Activated B cell treated with CpG ODN at 0.5 μM for 24 hours (primary cell): ENCODE data around the gene CCN2. TPM values are rescaled to one million over a fixed set of nuclear protein-coding genes. Genes with fewer than 3 reads are reported as not detected.

Source experiments
- ATAC-seq: fragments of 200-7000 bp; cut with Tn5 transposase; one replicate; pipeline ENCODE4 v1.10.0; 2021; ENCODE audit warnings: low read depth, mild to moderate bottlenecking, moderate library complexity
- CTCF ChIA-PET: fragments of 350-600 bp; sonication (Branson Sonifier 250); formaldehyde crosslinking; loops from one replicate; lab custom pipeline; 2021; ENCODE audit warnings: antibody characterized with exemption; lab: Charles Lee
- POLR2A ChIA-PET: fragments of 350-600 bp; sonication (Branson Sonifier 250); formaldehyde crosslinking; loops from one replicate; lab custom pipeline; 2021; ENCODE audit warnings: antibody characterized with exemption; lab: Charles Lee
- DNase-seq: peaks from one replicate; pipeline ENCODE4 v3.0.0; 2022
- H3K27ac Mint-ChIP-seq: one replicate; pipeline ENCODE4 v1.8.0; 2020; ENCODE audit warnings: mixed read lengths
- H3K27me3 Mint-ChIP-seq: one replicate; pipeline ENCODE4 v1.8.0; 2021; ENCODE audit warnings: mixed read lengths
- H3K36me3 Mint-ChIP-seq: one replicate; pipeline ENCODE4 v1.8.0; 2021; ENCODE audit warnings: low read depth, mixed read lengths
- H3K4me1 Mint-ChIP-seq: one replicate; pipeline ENCODE4 v1.8.0; 2021; ENCODE audit warnings: mixed read lengths
- H3K4me3 Mint-ChIP-seq: one replicate; pipeline ENCODE4 v1.8.0; 2020; ENCODE audit warnings: mild to moderate bottlenecking, mixed read lengths
- H3K9me3 Mint-ChIP-seq: one replicate; pipeline ENCODE4 v1.8.0; 2020; ENCODE audit warnings: mixed read lengths
- CTCF ChIP-seq: fragments of 200-600 bp; IDR thresholded peaks from one replicate; pipeline ENCODE4 v1.8.0; 2022; ENCODE audit warnings: antibody characterized with exemption, mild to moderate bottlenecking
- intact Hi-C: fragments of 100-400 bp; cut with micrococcal nuclease; formaldehyde crosslinking; loops from one replicate; pipeline ENCODE4 v1.15.1; 2024
- total RNA-seq: library from RNA; stranded (reverse); gene quantifications from 2 replicates; pipeline ENCODE4 v1.2.3, GENCODE V29; 2022

Gene CCN2
- total RNA-seq, 1 donor from 2014 or later = 0.35 TPM

GRCh38 chr6:131947986-131948661 lies 3.0 kb downstream of the CCN2 start:
- H3K9me3 Mint-ChIP-seq = no peaks in the 10 kb centered on the region
- H3K27ac Mint-ChIP-seq = no peak overlapping the region
- H3K27me3 Mint-ChIP-seq = peaks cover 33% of the 10 kb centered on the region
- DNase-seq (no peak), ATAC-seq (no peak)
- no peak overlapping the region for H3K4me3 Mint-ChIP-seq
- ChIA-PET POLR2A (no interaction called here), CTCF (no interaction called here)
- H3K36me3 Mint-ChIP-seq = no peaks in the 10 kb centered on the region
- no peak for TF ChIP-seq CTCF
- H3K4me1 Mint-ChIP-seq = peaks cover 18% of the 10 kb centered on the region
- intact Hi-C loops = no loop called here

GRCh38 chr6:131946992-131947955 lies 3.9 kb downstream of the CCN2 start:
- DNase-seq (no peak), ATAC-seq (no peak)
- Mint-ChIP-seq H3K36me3 (no peaks in the 10 kb centered on the region), H3K27ac (no peak overlapping the region), H3K4me1 (peaks cover 18% of the 10 kb centered on the region), H3K4me3 (no peak overlapping the region), H3K27me3 (peaks cover 26% of the 10 kb centered on the region), H3K9me3 (no peaks in the 10 kb centered on the region)
- intact Hi-C loops = no loop called here
- no peak for TF ChIP-seq CTCF
- POLR2A ChIA-PET = no interaction called here
- CTCF ChIA-PET = no interaction called here

DNA sequence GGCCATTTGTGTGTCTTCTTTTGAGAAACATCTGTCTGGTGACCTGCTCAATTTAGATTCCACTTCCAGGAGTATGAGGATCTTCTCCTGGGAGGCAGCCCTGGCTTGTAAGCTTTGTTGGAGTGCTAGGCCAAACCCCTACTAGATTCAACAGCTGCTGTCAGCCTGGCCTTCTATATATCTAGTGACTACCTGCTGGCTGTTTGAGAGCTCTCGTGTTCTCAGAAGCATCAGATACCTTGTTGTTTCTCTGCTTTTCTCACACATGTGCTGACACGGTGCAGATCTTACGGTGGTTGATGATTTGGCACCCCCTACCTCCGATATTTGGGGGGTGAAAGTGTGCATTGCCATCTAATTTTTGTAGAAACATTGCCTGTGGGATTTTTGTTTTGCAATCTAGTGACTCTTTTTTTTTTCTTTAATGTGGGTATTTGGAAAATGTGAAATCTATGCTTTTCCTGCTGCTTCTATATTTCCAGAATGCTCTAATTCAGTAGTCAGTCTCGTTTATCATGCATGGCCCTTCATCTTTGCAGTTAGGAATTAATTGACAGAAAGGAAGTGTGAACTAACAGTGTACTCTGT lies 4.7 kb downstream of the CCN2 start:
- TF ChIP-seq CTCF = no peak
- POLR2A ChIA-PET = no interaction called here

GRCh38 chr6:131945971-131946370 lies 5.2 kb downstream of the CCN2 start:
- ChIA-PET POLR2A (no interaction called here), CTCF (no interaction called here)
- Mint-ChIP-seq H3K4me3 (no peak overlapping the region), H3K27me3 (peaks cover 16% of the 10 kb centered on the region), H3K36me3 (no peaks in the 10 kb centered on the region), H3K27ac (no peak overlapping the region), H3K4me1 (peaks cover 12% of the 10 kb centered on the region), H3K9me3 (no peaks in the 10 kb centered on the region)
- intact Hi-C loops = no loop called here
- no peak for TF ChIP-seq CTCF
- ATAC-seq (no peak), DNase-seq (no peak)

More for the DNA sequence above, 4.7 kb downstream of the CCN2 start:
- no peak overlapping the region for H3K27ac Mint-ChIP-seq
- DNase-seq = no peak
- intact Hi-C loops = no loop called here
- no peaks in the 10 kb centered on the region for H3K9me3 Mint-ChIP-seq
- peaks cover 18% of the 10 kb centered on the region for H3K27me3 Mint-ChIP-seq
- no peaks in the 10 kb centered on the region for H3K36me3 Mint-ChIP-seq
- no peak overlapping the region for H3K4me3 Mint-ChIP-seq
- CTCF ChIA-PET = no interaction called here
- ATAC-seq = no peak
- H3K4me1 Mint-ChIP-seq = peaks cover 15% of the 10 kb centered on the region
